HepG2 (cell line): ENCODE data around the gene TRIM7. TPM values are rescaled to one million over a fixed set of nuclear protein-coding genes. Genes with fewer than 3 reads are reported as not detected.

Source experiments
- ATAC-seq: fragments of 200-7000 bp; cut with Tn5 transposase; 3 replicates; pipeline ENCODE4 v1.9.1; 2020; ENCODE audit warnings: mild to moderate bottlenecking, moderate library complexity
- BruUV-seq: library from RNA; stranded (reverse); fragments of 400-500 nt; replicated peaks from 2 replicates; lab custom pipeline; 2021; lab: Mats Ljungman, UMichigan
- CTCF ChIA-PET: fragments of 300-600 bp; formaldehyde crosslinking; extraction: SDS; loops from one replicate; lab custom pipeline; 2021; ENCODE audit warnings: low total read pairs, inconsistent platforms, low intra/inter-chr PET ratio; lab: Yijun Ruan, JAX
- POLR2A ChIA-PET: fragments of 350-600 bp; sonication (Branson Sonifier 250); formaldehyde crosslinking; loops from one replicate; lab custom pipeline; 2020; ENCODE audit warnings: antibody characterized with exemption, inconsistent platforms; lab: Yijun Ruan, JAX
- DNase-seq: peaks from one replicate; pipeline ENCODE4 v3.0.0-alpha.2; 2015; ENCODE audit warnings: low spot score
- FAIRE-seq: peaks from 3 replicates; lab custom pipeline; 2011; peaks lifted over from hg19 to GRCh38; lab: Jason Lieb, UNC
- H2AFZ ChIP-seq: one replicate; pipeline ENCODE4 v1.6.1; 2011; ENCODE audit warnings: low read length, inconsistent platforms
- H3K27ac ChIP-seq: fragments of 300-600 bp; 3 replicates; pipeline ENCODE4 v1.8.0; 2011; ENCODE audit warnings: mixed run types, mild to moderate bottlenecking, mixed read lengths, low read length, inconsistent platforms; ENCODE audit not compliant: insufficient read depth; ENCODE audit errors: extremely low read length
- H3K27me3 ChIP-seq, 2 experiments: fragments of 200-600 bp in 1 of 2; 2 replicates in 1 of 2; 3 replicates in 1 of 2; pipeline versions ENCODE4 v1.6.0 to v1.8.0; 2011; ENCODE audit warnings: low read length in 2 of 2, mild to moderate bottlenecking in 2 of 2, moderate library complexity in 2 of 2, inconsistent platforms in 1 of 2; ENCODE audit not compliant: insufficient read depth in 2 of 2, control insufficient read depth in 1 of 2
- H3K36me3 ChIP-seq, 2 experiments: fragments of 200-600 bp in 1 of 2; replicated peaks in 1 of 2; 2 replicates in 1 of 2; 3 replicates in 1 of 2; pipeline versions ENCODE4 v1.5.1 to v1.8.0; 2011; ENCODE audit warnings: low read length in 2 of 2, inconsistent platforms in 1 of 2; ENCODE audit not compliant: insufficient read depth in 2 of 2, control insufficient read depth in 1 of 2
- H3K4me1 ChIP-seq: 2 replicates; pipeline ENCODE4 v1.5.1; 2012; ENCODE audit warnings: low read length, inconsistent platforms; ENCODE audit not compliant: insufficient read depth
- H3K4me2 ChIP-seq: 2 replicates; pipeline ENCODE4 v1.6.0; 2011; ENCODE audit warnings: low read depth, low read length, inconsistent platforms
- H3K4me3 ChIP-seq, 3 experiments: fragments of 200-600 bp in 1 of 3; sonication (generic), shearing (Covaris generic) in 1 of 3; replicated peaks in 1 of 3; 2 replicates each; pipeline ENCODE4 v1.5.1; 2011 to 2016; ENCODE audit warnings: low read length in 3 of 3, inconsistent platforms in 2 of 3, low read depth in 2 of 3, mild to moderate bottlenecking in 2 of 3, control low read depth in 1 of 3, mixed read lengths in 1 of 3; ENCODE audit not compliant: insufficient read depth in 1 of 3
- H3K79me2 ChIP-seq: one replicate; pipeline ENCODE4 v1.6.1; 2011; ENCODE audit warnings: low read length, inconsistent platforms; ENCODE audit not compliant: insufficient read depth
- H3K9ac ChIP-seq: 2 replicates; pipeline ENCODE4 v1.6.0; 2011; ENCODE audit warnings: mild to moderate bottlenecking, low read depth, low read length, inconsistent platforms; ENCODE audit not compliant: insufficient read depth
- H3K9me3 ChIP-seq: 2 replicates; pipeline ENCODE4 v1.5.1; 2012; ENCODE audit warnings: mild to moderate bottlenecking, low read length
- H4K20me1 ChIP-seq: 2 replicates; pipeline ENCODE4 v1.6.0; 2011; ENCODE audit warnings: inconsistent platforms, mild to moderate bottlenecking, low read length, moderate library complexity; ENCODE audit not compliant: insufficient read depth
- BRD4 ChIP-seq: sonication (generic); formaldehyde crosslinking; IDR thresholded peaks from 2 replicates; pipeline ENCODE4 v1.4.0; 2020; ENCODE audit warnings: missing genetic modification reagents
- CBX2 ChIP-seq, 2 experiments: fragments of 200-600 bp in 1 of 2; sonication (generic); formaldehyde crosslinking in 1 of 2; IDR thresholded peaks; 2 replicates each; pipeline versions ENCODE4 v1.7.0 to v1.8.1; 2018 to 2022; ENCODE audit warnings: low read depth in 2 of 2, low read length in 1 of 2, mild to moderate bottlenecking in 1 of 2, missing genetic modification reagents in 1 of 2
- CEBPB ChIP-seq: IDR thresholded peaks from 2 replicates; pipeline ENCODE4 v1.6.1; 2011; ENCODE audit warnings: low read depth, low read length, improper control_type of control experiment, borderline replicate concordance
- CEBPG ChIP-seq: IDR thresholded peaks from 2 replicates; pipeline ENCODE4 v1.6.1; 2016
- FOXA3 ChIP-seq: IDR thresholded peaks from 2 replicates; pipeline ENCODE4 v1.6.1; 2016; ENCODE audit warnings: missing genetic modification reagents, missing compliant biosample characterization
- PRDM10 ChIP-seq: sonication (generic); formaldehyde crosslinking; IDR thresholded peaks from 2 replicates; pipeline ENCODE4 v1.4.0; 2020; ENCODE audit warnings: low read depth, missing genetic modification reagents
- RORA ChIP-seq: sonication (generic); formaldehyde crosslinking; IDR thresholded peaks from 2 replicates; pipeline ENCODE4 v1.5.0; 2020; ENCODE audit warnings: mild to moderate bottlenecking, missing genetic modification reagents, moderate library complexity
- TSC22D2 ChIP-seq: sonication (generic); formaldehyde crosslinking; IDR thresholded peaks from 2 replicates; pipeline ENCODE4 v1.5.1; 2020; ENCODE audit warnings: missing genetic modification reagents, mild to moderate bottlenecking, borderline replicate concordance
- ZBTB1 ChIP-seq: sonication (generic); formaldehyde crosslinking; IDR thresholded peaks from 2 replicates; pipeline ENCODE4 v1.4.0; 2020; ENCODE audit warnings: missing genetic modification reagents, borderline replicate concordance
- ZBTB20 ChIP-seq: sonication (generic); formaldehyde crosslinking; IDR thresholded peaks from 2 replicates; pipeline ENCODE4 v1.8.1; 2023; ENCODE audit warnings: missing genetic modification reagents, low read depth, mild to moderate bottlenecking, borderline replicate concordance
- ZNF275 ChIP-seq: sonication (generic); formaldehyde crosslinking; IDR thresholded peaks from 2 replicates; pipeline ENCODE4 v1.8.0; 2022; ENCODE audit warnings: missing genetic modification reagents, mild to moderate bottlenecking, inconsistent platforms, borderline replicate concordance
- ZNF333 ChIP-seq: sonication (generic); formaldehyde crosslinking; IDR thresholded peaks from 2 replicates; pipeline ENCODE4 v1.4.0; 2020; ENCODE audit warnings: mild to moderate bottlenecking, missing genetic modification reagents, borderline replicate concordance
- ZSCAN5A ChIP-seq: sonication (generic); formaldehyde crosslinking; IDR thresholded peaks from 2 replicates; pipeline ENCODE4 v1.8.0; 2022; ENCODE audit warnings: mild to moderate bottlenecking, missing genetic modification reagents, borderline replicate concordance
- WGBS: methylation state at CpG from one replicate; pipeline ENCODE4 v1.1.6; 2017; ENCODE audit warnings: low lambda C conversion rate; 5-methylcytosine and 5-hydroxymethylcytosine counted together
- in situ Hi-C: cut with HindIII; loops from 2 replicates; pipeline ENCODE4 v1.10.0; 2017; ENCODE audit warnings: low pct_unique_long_range_greater_than_20kb; ENCODE audit not compliant: extremely low pct_ligation_motif_present
- intact Hi-C: fragments of 100-400 bp; cut with micrococcal nuclease; formaldehyde crosslinking; loops from one replicate; pipeline ENCODE4 v1.10.0; 2022; ENCODE audit not compliant: unreplicated experiment
- polyA plus RNA-seq, 8 experiments: library from polyadenylated mRNA; depleted of rRNA in 3 of 8; stranded (reverse) in 7 of 8; unstranded in 1 of 8; fragments of >200 nt; fragmentation: Illumina TruSeq in 4 of 8; extraction: Trizol in 4 of 8; gene quantifications; 2 replicates each; pipeline versions ENCODE4 v1.2.1 to v1.2.3, GENCODE V29; 2011 to 2016; ENCODE audit warnings: low read depth in 4 of 8, missing spikeins in 1 of 8, mixed read lengths in 1 of 8; ENCODE audit not compliant: insufficient read depth in 1 of 8
- total RNA-seq, 5 experiments: library from RNA; depleted of rRNA; stranded (reverse); fragments of >200 nt; fragmentation: Illumina TruSeq; extraction: Trizol; gene quantifications; 2 replicates each; pipeline ENCODE4 v1.2.3, GENCODE V29; 2016; ENCODE audit warnings: low read depth in 1 of 5
- TF ChIP-seq, protein P1 (sequence below): sonication (generic); formaldehyde crosslinking; IDR thresholded peaks from 2 replicates; pipeline ENCODE4 v1.4.0; 2020; ENCODE audit warnings: missing genetic modification reagents

TRIM7 gene
- total and polyA plus RNA-seq, 2 of the 13 experiments (the other 11 are each of a cell fraction or from before 2014, with no cell fraction given): 0.13 TPM; not detected in 1

DNA sequence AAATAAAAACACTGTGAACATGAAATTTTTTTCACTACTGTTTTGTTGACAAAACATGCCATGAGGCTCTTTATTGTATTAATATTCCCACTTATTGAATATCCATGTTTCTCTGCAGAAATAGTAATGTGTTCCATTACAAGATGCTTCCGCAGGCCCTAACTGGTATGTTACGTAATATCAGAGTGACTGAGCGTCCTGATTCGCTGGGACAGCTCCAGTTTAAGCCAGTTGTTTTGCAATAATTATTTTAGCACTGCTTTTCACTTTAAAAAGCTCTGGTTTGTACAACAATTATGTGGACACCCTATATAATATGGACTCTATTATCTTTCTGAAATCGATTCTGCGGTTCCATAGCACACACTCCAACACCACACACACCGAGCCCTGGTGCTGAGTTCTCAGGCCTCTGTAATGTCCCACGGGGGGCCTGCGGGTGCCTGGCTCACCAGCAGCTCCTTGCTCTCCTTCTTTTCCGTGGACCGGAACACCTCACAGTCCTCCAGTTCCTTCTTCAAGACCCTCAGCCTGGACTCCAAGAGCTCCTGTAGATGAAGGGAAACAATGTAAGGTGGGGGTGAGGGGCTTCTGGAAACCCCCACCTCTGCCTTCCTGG, 1.8 kb downstream of the TRIM7 start:
- 9% methylated on average over 11 of the region's 11 CpGs for WGBS
- H3K79me2 ChIP-seq: no peaks in the 10 kb centered on the region
- DNase-seq (no peak), FAIRE-seq (no peak), ATAC-seq (no peak)
- peaks cover 7 to 76% of the 10 kb centered on the region in 2 experiments for H3K27me3 ChIP-seq
- TF ChIP-seq BRD4 (CRISPR knock-in tag) (no peak), ZBTB20 (CRISPR knock-in tag) (no peak), FOXA3 (CRISPR knock-in tag) (no peak), CBX2 (IDR thresholded peaks at IDR 0.05; ENCODE audit: low read depth, low read length) (no peak), CBX2 (CRISPR knock-in tag; IDR thresholded peaks at IDR 0.05; ENCODE audit: low read depth) (no peak), CEBPG (CRISPR knock-in tag) (peak; percentile 76), ZNF333 (CRISPR knock-in tag) (no peak), RORA (no peak), TSC22D2 (no peak), ZBTB1 (no peak), CEBPB (peak; percentile 95), PRDM10 (no peak), ZNF275 (CRISPR knock-in tag) (no peak), ZSCAN5A (CRISPR knock-in tag) (no peak)
- TF ChIP-seq, protein P1, sequence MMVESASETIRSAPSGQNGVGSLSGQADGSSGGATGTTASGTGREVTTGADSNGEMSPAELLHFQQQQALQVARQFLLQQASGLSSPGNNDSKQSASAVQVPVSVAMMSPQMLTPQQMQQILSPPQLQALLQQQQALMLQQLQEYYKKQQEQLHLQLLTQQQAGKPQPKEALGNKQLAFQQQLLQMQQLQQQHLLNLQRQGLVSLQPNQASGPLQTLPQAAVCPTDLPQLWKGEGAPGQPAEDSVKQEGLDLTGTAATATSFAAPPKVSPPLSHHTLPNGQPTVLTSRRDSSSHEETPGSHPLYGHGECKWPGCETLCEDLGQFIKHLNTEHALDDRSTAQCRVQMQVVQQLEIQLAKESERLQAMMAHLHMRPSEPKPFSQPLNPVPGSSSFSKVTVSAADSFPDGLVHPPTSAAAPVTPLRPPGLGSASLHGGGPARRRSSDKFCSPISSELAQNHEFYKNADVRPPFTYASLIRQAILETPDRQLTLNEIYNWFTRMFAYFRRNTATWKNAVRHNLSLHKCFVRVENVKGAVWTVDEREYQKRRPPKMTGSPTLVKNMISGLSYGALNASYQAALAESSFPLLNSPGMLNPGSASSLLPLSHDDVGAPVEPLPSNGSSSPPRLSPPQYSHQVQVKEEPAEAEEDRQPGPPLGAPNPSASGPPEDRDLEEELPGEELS (CRISPR knock-in tag): no peak
- no peak overlapping the region for H3K9ac ChIP-seq
- no peaks in the 10 kb centered on the region for H3K36me3 ChIP-seq
- BruUV-seq: no TSS peak
- intact Hi-C loops (no loop called here), in situ Hi-C loops (no loop called here)
- no peaks in the 10 kb centered on the region for H4K20me1 ChIP-seq
- H3K27ac ChIP-seq: no peak overlapping the region
- peaks cover 38% of the 10 kb centered on the region for H3K4me1 ChIP-seq
- POLR2A ChIA-PET: interaction anchor here (0.7 to 7.4 kb wide), 2 partner anchors 11 to 1579 kb away, joined by 3 to 104 read pairs; no protein-coding TSS in a partner anchor
- peak overlapping the region; percentile 4 to 82 (median 67); a peak in 3 of 6 replicates for H3K4me3 ChIP-seq
- H2AFZ ChIP-seq: no peak overlapping the region
- peak overlapping the region; percentile 97 for H3K4me2 ChIP-seq
- H3K9me3 ChIP-seq: no peaks in the 10 kb centered on the region
- CTCF ChIA-PET: no interaction called here
